Measurements from ENCODE around the gene SHROOM3. TPM values are rescaled to one million over a fixed set of nuclear protein-coding genes. Genes with fewer than 3 reads are reported as not detected.

The SHROOM3 gene
- total and polyA plus RNA-seq, 2 donors (not counting 3 experiments of a cell fraction or from before 2014, with no cell fraction given): 2.7 to 6.7 TPM

DNA sequence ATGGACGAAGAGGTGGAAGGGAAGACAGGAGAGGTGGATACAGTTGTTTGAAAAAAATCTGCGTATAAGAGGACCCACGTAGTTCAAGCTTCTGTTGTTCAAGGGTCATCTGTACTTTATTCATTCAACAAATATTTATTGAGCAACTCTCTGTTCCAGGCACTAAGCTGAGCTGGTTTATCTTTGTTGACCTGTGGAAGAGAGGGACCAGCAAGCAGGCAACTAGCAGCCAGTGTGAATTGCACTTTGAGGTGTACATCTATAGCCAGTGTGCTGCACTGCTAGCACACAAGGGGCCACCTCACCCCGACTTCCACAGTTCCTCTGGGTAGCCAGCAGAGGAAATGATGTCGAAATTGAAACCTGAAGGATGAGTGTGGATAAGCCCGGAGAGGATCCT, 271.6 kb downstream of the SHROOM3 start:
- Histone ChIP-seq H3K36me3 (ENCODE audit: control insufficient read depth in 2 of 2, extremely low read depth in 1 of 2, insufficient read depth in 2 of 2, low read length in 2 of 2) (peaks cover 0 to 2% of the 10 kb centered on the region in 2 experiments), H4K20me1 (replicated peaks; ENCODE audit: control insufficient read depth, extremely low read depth, insufficient read depth, low read length) (no peaks in the 10 kb centered on the region), H3K9me3 (replicated peaks; ENCODE audit: control insufficient read depth, insufficient read depth, low read length) (no peaks in the 10 kb centered on the region), H3K27ac (ENCODE audit: insufficient read depth, low read depth, low read length) (no peak overlapping the region), H3K4me2 (ENCODE audit: insufficient read depth, low read length) (no peak overlapping the region), H3K9ac (replicated peaks; ENCODE audit: extremely low read depth, insufficient read depth, low read length) (no peak overlapping the region), H3K79me2 (ENCODE audit: control insufficient read depth, insufficient read depth, low read length) (peaks cover 12% of the 10 kb centered on the region), H3K4me1 (ENCODE audit: control insufficient read depth, extremely low read depth, insufficient read depth, low read length) (peaks cover 35% of the 10 kb centered on the region), H3K9me1 (replicated peaks; ENCODE audit: control insufficient read depth, extremely low read depth, insufficient read depth, low read length) (no peaks in the 10 kb centered on the region), H3K4me3 (replicated peaks in 1 of 3; ENCODE audit: insufficient read depth in 1 of 3, low read depth in 1 of 3, low read length in 3 of 3) (no peak overlapping the region), H2AFZ (ENCODE audit: low read depth, low read length) (no peak overlapping the region), H3K27me3 (ENCODE audit: control insufficient read depth in 2 of 2, insufficient read depth in 2 of 2, low read length in 2 of 2) (no peaks in the 10 kb centered on the region)
- ChIA-PET POLR2A (no interaction called here), CTCF (no interaction called here)
- FAIRE-seq: no peak
- no TSS peak for BruUV-seq (replicated peaks)
- intact Hi-C loops (cut with micrococcal nuclease): no loop called here
- dilution Hi-C loops (cut with MboI; ENCODE audit: extremely low pct_ligation_motif_present, low sequenced_read_pairs): no loop called here
- TF ChIP-seq CTCF (IDR thresholded peaks at IDR 0.05; ENCODE audit: extremely low read depth in 1 of 2, insufficient read depth in 1 of 2, low read depth in 1 of 2, low read length in 2 of 2) (no peak), MYC (IDR thresholded peaks at IDR 0.05; ENCODE audit: low read depth, low read length) (no peak), POLR2A (IDR thresholded peaks at IDR 0.05; ENCODE audit: low read depth, low read length) (no peak), GATA2 (IDR thresholded peaks at IDR 0.05; ENCODE audit: insufficient read depth, insufficient read length, low read depth, low read length) (no peak), FOS (IDR thresholded peaks at IDR 0.05; ENCODE audit: borderline replicate concordance, insufficient read depth, low read length) (no peak), POLR2AphosphoS5 (IDR thresholded peaks at IDR 0.05; ENCODE audit: insufficient read depth, low read depth, low read length) (no peak), EZH2 (IDR thresholded peaks at IDR 0.05; ENCODE audit: borderline replicate concordance, low read depth, low read length, severe bottlenecking) (no peak), JUN (IDR thresholded peaks at IDR 0.05; ENCODE audit: borderline replicate concordance, insufficient read depth, insufficient read length, low read depth) (no peak)
- TF ChIP-seq, protein P1, sequence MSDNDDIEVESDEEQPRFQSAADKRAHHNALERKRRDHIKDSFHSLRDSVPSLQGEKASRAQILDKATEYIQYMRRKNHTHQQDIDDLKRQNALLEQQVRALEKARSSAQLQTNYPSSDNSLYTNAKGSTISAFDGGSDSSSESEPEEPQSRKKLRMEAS (IDR thresholded peaks at IDR 0.05; ENCODE audit: insufficient read depth, insufficient read length): no peak
- no peak for DNase-seq (ENCODE audit: low read depth, low spot score)

Measured in endothelial cell of umbilical vein (primary cell).